ENCODE results near the gene LNPK.
"Not testable (repeated sequence)": the region's sequence is repeated elsewhere in the genome, so short reads cannot be mapped to it uniquely, and the experiment has no call there.

Gene LNPK

GRCh38 chr2:176001916-176002687, at the start of gene LNPK:
TSS of gene LNPK (minus strand) at chr2:176002267. CDS start at chr2:175995584, 6,683 bp downstream.
- DNase-seq, result peak; percentile 93

- no peak for DNase-seq
These were observed 37.3 kb upstream of the LNPK start for GRCh38 chr2:176039375-176039774.

- DNase-seq, result no peak
These were observed 36.6 kb upstream of the LNPK start for GRCh38 chr2:176038694-176039093.

GRCh38 chr2:176035013-176035691, 33.1 kb upstream of the LNPK start:
- no peak for DNase-seq

- DNase-seq, result no peak
These were observed 25.7 kb upstream of the LNPK start for GRCh38 chr2:176027806-176028205.

GRCh38 chr2:176025932-176026331, 23.9 kb upstream of the LNPK start:
- no peak for DNase-seq

- DNase-seq, result no peak
These were observed 22.0 kb upstream of the LNPK start for GRCh38 chr2:176024083-176024482.

GRCh38 chr2:176022048-176022447, 20.0 kb upstream of the LNPK start:
- no peak for DNase-seq

- DNase-seq, result no peak
These were observed 18.3 kb upstream of the LNPK start for GRCh38 chr2:176020400-176020799.

GRCh38 chr2:176018708-176019107, 16.6 kb upstream of the LNPK start:
- no peak for DNase-seq

- no peak for DNase-seq
These were observed 7.4 kb upstream of the LNPK start for GRCh38 chr2:176009445-176009844.

- no peak for DNase-seq
These were observed 2.9 kb upstream of the LNPK start for GRCh38 chr2:176004934-176005333.

- no peak for DNase-seq
These were observed 1.9 kb upstream of the LNPK start for GRCh38 chr2:176003958-176004357.

GRCh38 chr2:176002688-176003210, 682 bp upstream of the LNPK start:
- no peak for DNase-seq

- peak; percentile 25 for DNase-seq
These were observed 669 bp downstream of the LNPK start for GRCh38 chr2:176001281-176001915.

GRCh38 chr2:175999283-175999819, 2.7 kb downstream of the LNPK start:
- DNase-seq, result no peak

- no peak for DNase-seq
These were observed 12.0 kb downstream of the LNPK start for GRCh38 chr2:175990099-175990498.

- not testable (repeated sequence) for DNase-seq
These were observed 14.9 kb downstream of the LNPK start for GRCh38 chr2:175987126-175987525.

GRCh38 chr2:175984846-175985245, 17.2 kb downstream of the LNPK start:
- no peak for DNase-seq

- no peak for DNase-seq
These were observed 20.5 kb downstream of the LNPK start for GRCh38 chr2:175981551-175981950.

- DNase-seq, result no peak
These were observed 25.5 kb downstream of the LNPK start for GRCh38 chr2:175976391-175977157.

GRCh38 chr2:175973373-175973772, 28.7 kb downstream of the LNPK start:
- DNase-seq, result no peak

- DNase-seq, result no peak
These were observed 35.2 kb downstream of the LNPK start for GRCh38 chr2:175966839-175967238.

Measured in CD4-positive, alpha-beta T cell treated with Interleukin-4 for 4 hours (primary cell).